Cardiac fibroblast (primary cell): Measurements from ENCODE around the gene DCST1.

ENCODE experiments used
- DNase-seq, 2 donors: peaks; one replicate each; pipeline versions ENCODE4 v3.0.0 to v3.0.0-alpha.2; 2010; ENCODE audit warnings: low read depth in 2 of 2
- H3K4me3 ChIP-seq, 2 donors: replicated peaks in 1 of 2; 1 replicate in 1 of 2; 2 replicates in 1 of 2; pipeline ENCODE4 v1.5.1; 2011; ENCODE audit warnings: low read depth in 2 of 2, low read length in 2 of 2, mild to moderate bottlenecking in 2 of 2, moderate library complexity in 1 of 2
- CTCF ChIP-seq: IDR thresholded peaks from one replicate; pipeline ENCODE4 v1.5.1; 2011; ENCODE audit warnings: low read depth, mild to moderate bottlenecking, low read length, inconsistent platforms

DCST1 gene

GRCh38 chr1:155051777-155052398, 18.3 kb downstream of the DCST1 start:
- H3K4me3 ChIP-seq = peak overlapping the region; percentile 75 to 81
- no peak for TF ChIP-seq CTCF
- peak in 1 of 2 donors; percentile 40 for DNase-seq

- peak in 1 of 2 donors; percentile 17 for DNase-seq
- peak overlapping the region; percentile 75 to 81 for H3K4me3 ChIP-seq
- TF ChIP-seq CTCF = peak; percentile 36
Measured at GRCh38 chr1:155052439-155053395, 19.1 kb downstream of the DCST1 start.

- no peak for TF ChIP-seq CTCF
- no peak for DNase-seq
- no peak overlapping the region for H3K4me3 ChIP-seq
Measured at GRCh38 chr1:155053531-155054105, 20.0 kb downstream of the DCST1 start.

GRCh38 chr1:155057104-155057503, 23.5 kb downstream of the DCST1 start:
- no peak for TF ChIP-seq CTCF
- DNase-seq = no peak
- H3K4me3 ChIP-seq = no peak overlapping the region

GRCh38 chr1:155057788-155058211, 24.2 kb downstream of the DCST1 start:
- TF ChIP-seq CTCF = peak; percentile 15
- no peak overlapping the region for H3K4me3 ChIP-seq
- DNase-seq = no peak

- no peak for TF ChIP-seq CTCF
- no peak overlapping the region for H3K4me3 ChIP-seq
- DNase-seq = no peak
Measured at GRCh38 chr1:155060736-155061135, 27.1 kb downstream of the DCST1 start.
